Astrocyte (in vitro differentiated cells and primary cell): ENCODE results near the gene SHROOM3. TPM values are rescaled to one million over a fixed set of nuclear protein-coding genes. Genes with fewer than 3 reads are reported as not detected.
A peak's percentile ranks its signal among the peaks of the same experiment; 100 is the strongest.

Experiments
- DNase-seq: peaks from one replicate; pipeline ENCODE4 v3.0.0-alpha.2; 2010; ENCODE audit warnings: low read depth
- FAIRE-seq: peaks from 2 replicates; lab custom pipeline; 2011; peaks lifted over from hg19 to GRCh38; lab: Jason Lieb, UNC
- H2AFZ ChIP-seq: 2 replicates; pipeline ENCODE4 v1.6.0; 2012; ENCODE audit warnings: low read depth, low read length, inconsistent platforms
- H3K27ac ChIP-seq: 2 replicates; pipeline ENCODE4 v1.5.1; 2011; ENCODE audit warnings: low read depth, low read length, inconsistent platforms
- H3K27me3 ChIP-seq: 2 replicates; pipeline ENCODE4 v1.6.0; 2011; ENCODE audit warnings: low read length, inconsistent platforms; ENCODE audit not compliant: insufficient read depth
- H3K36me3 ChIP-seq: 2 replicates; pipeline ENCODE4 v1.5.1; 2011; ENCODE audit warnings: low read length, inconsistent platforms; ENCODE audit not compliant: insufficient read depth
- H3K4me1 ChIP-seq: 2 replicates; pipeline ENCODE4 v1.5.1; 2011; ENCODE audit warnings: low read length, inconsistent platforms; ENCODE audit not compliant: insufficient read depth
- H3K4me2 ChIP-seq: 2 replicates; pipeline ENCODE4 v1.6.0; 2012; ENCODE audit warnings: low read length, inconsistent platforms
- H3K4me3 ChIP-seq: 2 replicates; pipeline ENCODE4 v1.5.1; 2011; ENCODE audit warnings: low read depth, mild to moderate bottlenecking, low read length, inconsistent platforms; ENCODE audit not compliant: insufficient read depth
- H3K79me2 ChIP-seq: 2 replicates; pipeline ENCODE4 v1.6.0; 2012; ENCODE audit warnings: mild to moderate bottlenecking, low read length, inconsistent platforms; ENCODE audit not compliant: insufficient read depth
- H3K9ac ChIP-seq: 2 replicates; pipeline ENCODE4 v1.6.0; 2012; ENCODE audit warnings: mild to moderate bottlenecking, low read length, inconsistent platforms
- H3K9me3 ChIP-seq: 2 replicates; pipeline ENCODE4 v1.5.1; 2012; ENCODE audit warnings: low read depth, mild to moderate bottlenecking, low read length, inconsistent platforms; ENCODE audit not compliant: insufficient read depth
- H4K20me1 ChIP-seq: 2 replicates; pipeline ENCODE4 v1.6.0; 2012; ENCODE audit warnings: low read length, inconsistent platforms; ENCODE audit not compliant: insufficient read depth
- H3K27ac Mint-ChIP-seq: one replicate; pipeline ENCODE4 v1.8.0; 2021; ENCODE audit warnings: mild to moderate bottlenecking, mixed read lengths; ENCODE audit not compliant: unreplicated experiment
- H3K27me3 Mint-ChIP-seq: one replicate; pipeline ENCODE4 v1.8.0; 2021; ENCODE audit warnings: low read depth, mixed read lengths; ENCODE audit not compliant: unreplicated experiment
- H3K36me3 Mint-ChIP-seq: one replicate; pipeline ENCODE4 v1.8.0; 2021; ENCODE audit warnings: low read depth, mixed read lengths; ENCODE audit not compliant: unreplicated experiment
- H3K4me1 Mint-ChIP-seq: one replicate; pipeline ENCODE4 v1.8.0; 2021; ENCODE audit warnings: low read depth, mixed read lengths; ENCODE audit not compliant: unreplicated experiment
- H3K4me3 Mint-ChIP-seq: one replicate; pipeline ENCODE4 v1.8.0; 2021; ENCODE audit warnings: mild to moderate bottlenecking, moderate library complexity, mixed read lengths; ENCODE audit not compliant: unreplicated experiment
- H3K9me3 Mint-ChIP-seq: one replicate; pipeline ENCODE4 v1.8.0; 2021; ENCODE audit warnings: mild to moderate bottlenecking, mixed read lengths; ENCODE audit not compliant: unreplicated experiment
- EZH2 ChIP-seq: IDR thresholded peaks from 2 replicates; pipeline ENCODE4 v1.6.1; 2012; ENCODE audit warnings: mild to moderate bottlenecking, low read length, inconsistent platforms; ENCODE audit not compliant: insufficient read depth
- total RNA-seq: library from RNA; stranded (reverse); gene quantifications from 2 replicates; pipeline ENCODE4 v1.2.1, GENCODE V29; 2021
- TF ChIP-seq, protein P1 (sequence below): IDR thresholded peaks from 2 replicates; pipeline ENCODE4 v1.5.1; 2011; ENCODE audit warnings: low read depth, mild to moderate bottlenecking, inconsistent platforms, low read length, moderate library complexity; ENCODE audit not compliant: insufficient read depth

SHROOM3 gene
- total RNA-seq, 1 donor from 2014 or later, result 64.6 TPM

DNA sequence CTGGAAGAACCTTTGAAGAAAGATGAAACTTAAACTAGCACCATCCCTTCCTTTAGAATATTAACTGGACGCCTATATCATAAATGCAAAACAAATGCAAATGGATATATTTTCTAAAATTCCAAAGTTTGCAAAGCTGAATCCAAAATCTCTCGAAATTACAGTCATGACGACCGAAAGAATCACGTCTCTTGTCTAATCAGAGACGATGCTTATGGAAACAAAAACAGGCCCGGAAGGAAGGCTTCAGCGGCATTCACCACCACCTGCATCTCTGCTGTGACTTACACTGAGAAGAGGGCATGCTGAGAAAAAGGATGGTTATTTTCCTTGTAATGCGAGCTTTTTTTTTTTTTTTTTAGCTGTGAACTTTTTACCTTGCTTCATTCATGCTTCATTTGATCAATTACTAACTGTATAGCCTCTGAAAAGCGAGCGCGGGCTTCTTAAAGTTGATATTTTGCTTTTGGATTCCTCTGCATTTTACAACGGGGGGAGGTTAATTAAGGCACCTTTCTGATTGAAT, 253.7 kb downstream of the SHROOM3 start:
- Mint-ChIP-seq H3K27ac (peak overlapping the region; percentile 2), H3K36me3 (peaks cover 6% of the 10 kb centered on the region), H3K27me3 (no peaks in the 10 kb centered on the region), H3K9me3 (no peaks in the 10 kb centered on the region), H3K4me3 (peak overlapping the region; percentile 88), H3K4me1 (peaks cover 33% of the 10 kb centered on the region)
- peaks cover 27% of the 10 kb centered on the region for H3K79me2 ChIP-seq
- no peaks in the 10 kb centered on the region for H3K27me3 ChIP-seq
- peak overlapping the region; percentile 76 for H2AFZ ChIP-seq
- peak overlapping the region; percentile 84 for H3K4me2 ChIP-seq
- TF ChIP-seq, protein P1, sequence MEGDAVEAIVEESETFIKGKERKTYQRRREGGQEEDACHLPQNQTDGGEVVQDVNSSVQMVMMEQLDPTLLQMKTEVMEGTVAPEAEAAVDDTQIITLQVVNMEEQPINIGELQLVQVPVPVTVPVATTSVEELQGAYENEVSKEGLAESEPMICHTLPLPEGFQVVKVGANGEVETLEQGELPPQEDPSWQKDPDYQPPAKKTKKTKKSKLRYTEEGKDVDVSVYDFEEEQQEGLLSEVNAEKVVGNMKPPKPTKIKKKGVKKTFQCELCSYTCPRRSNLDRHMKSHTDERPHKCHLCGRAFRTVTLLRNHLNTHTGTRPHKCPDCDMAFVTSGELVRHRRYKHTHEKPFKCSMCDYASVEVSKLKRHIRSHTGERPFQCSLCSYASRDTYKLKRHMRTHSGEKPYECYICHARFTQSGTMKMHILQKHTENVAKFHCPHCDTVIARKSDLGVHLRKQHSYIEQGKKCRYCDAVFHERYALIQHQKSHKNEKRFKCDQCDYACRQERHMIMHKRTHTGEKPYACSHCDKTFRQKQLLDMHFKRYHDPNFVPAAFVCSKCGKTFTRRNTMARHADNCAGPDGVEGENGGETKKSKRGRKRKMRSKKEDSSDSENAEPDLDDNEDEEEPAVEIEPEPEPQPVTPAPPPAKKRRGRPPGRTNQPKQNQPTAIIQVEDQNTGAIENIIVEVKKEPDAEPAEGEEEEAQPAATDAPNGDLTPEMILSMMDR, result no peak
- TF ChIP-seq EZH2, result no peak
- no peak for FAIRE-seq
- DNase-seq, result peak; percentile 57
- H3K4me1 ChIP-seq, result peaks cover 21% of the 10 kb centered on the region
- peak overlapping the region; percentile 73 for H3K4me3 ChIP-seq
- H3K9me3 ChIP-seq, result no peaks in the 10 kb centered on the region
- H3K27ac ChIP-seq, result peak overlapping the region; percentile 66
- H3K36me3 ChIP-seq, result no peaks in the 10 kb centered on the region
- no peaks in the 10 kb centered on the region for H4K20me1 ChIP-seq
- H3K9ac ChIP-seq, result peak overlapping the region; percentile 87

DNA sequence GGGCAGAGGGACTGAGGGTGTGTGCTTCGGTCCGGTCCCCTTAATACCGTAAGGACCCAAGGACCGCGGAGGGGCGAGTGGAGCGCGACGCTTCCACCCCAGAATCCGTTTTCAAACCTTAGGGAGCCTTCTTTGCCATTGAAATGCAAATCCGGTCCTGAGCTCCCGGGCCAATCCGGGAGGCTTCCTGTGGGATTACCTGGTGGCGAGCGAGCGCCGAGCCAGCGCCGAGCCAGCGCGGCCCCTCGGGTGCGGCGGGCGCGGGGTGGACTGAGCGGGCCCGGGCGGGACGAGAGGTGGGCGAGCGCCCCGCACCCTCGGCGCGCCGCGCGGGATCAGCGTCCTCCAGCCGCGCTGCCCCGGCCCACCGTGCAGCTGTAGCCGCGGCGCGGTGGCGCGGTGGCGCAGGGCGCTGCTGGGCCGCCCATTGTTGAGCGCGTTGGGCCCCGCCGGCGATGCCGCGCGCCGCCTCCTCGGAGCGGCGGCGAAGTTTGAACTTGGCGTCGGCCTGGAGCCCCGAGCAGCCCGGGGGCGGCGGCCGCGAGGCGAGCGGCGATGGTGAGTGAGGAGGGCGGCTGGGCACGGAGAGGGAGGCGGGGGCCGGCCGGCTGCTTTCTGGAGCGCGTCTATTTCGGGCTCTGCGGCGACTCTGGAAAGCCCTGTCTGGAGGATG, 254.3 kb downstream of the SHROOM3 start:
- TF ChIP-seq EZH2, result no peak
- TF ChIP-seq, protein P1, result no peak
- Histone ChIP-seq H3K9ac (peak overlapping the region; percentile 87), H2AFZ (peak overlapping the region; percentile 76), H3K4me3 (peak overlapping the region; percentile 73), H3K27me3 (no peaks in the 10 kb centered on the region), H3K4me1 (peaks cover 21% of the 10 kb centered on the region), H4K20me1 (no peaks in the 10 kb centered on the region), H3K36me3 (no peaks in the 10 kb centered on the region), H3K4me2 (peak overlapping the region; percentile 84), H3K27ac (peak overlapping the region; percentile 66), H3K79me2 (peaks cover 27% of the 10 kb centered on the region), H3K9me3 (no peaks in the 10 kb centered on the region)
- H3K36me3 Mint-ChIP-seq, result peaks cover 6% of the 10 kb centered on the region
- peak overlapping the region; percentile 88 for H3K27ac Mint-ChIP-seq
- H3K4me1 Mint-ChIP-seq, result peaks cover 39% of the 10 kb centered on the region
- FAIRE-seq (no peak), DNase-seq (no peak)
- H3K4me3 Mint-ChIP-seq, result peak overlapping the region; percentile 99
- no peaks in the 10 kb centered on the region for H3K27me3 Mint-ChIP-seq
- H3K9me3 Mint-ChIP-seq, result no peaks in the 10 kb centered on the region
